Mesendoderm (in vitro differentiated cells): ENCODE measurements around the gene KHSRP.

ENCODE experiments used
- DNase-seq: peaks from one replicate; pipeline ENCODE4 v3.0.0; 2013
- H2AK5ac ChIP-seq: 2 replicates; pipeline ENCODE4 v1.6.1; 2013; ENCODE audit warnings: low read length, inconsistent platforms
- H2BK120ac ChIP-seq: 2 replicates; pipeline ENCODE4 v1.6.1; 2013; ENCODE audit warnings: low read depth, mild to moderate bottlenecking, low read length, moderate library complexity, mixed read lengths
- H2BK15ac ChIP-seq: replicated peaks from 2 replicates; pipeline ENCODE4 v1.6.1; 2013; ENCODE audit warnings: low read depth, mild to moderate bottlenecking, moderate library complexity
- H2BK5ac ChIP-seq: 2 replicates; pipeline ENCODE4 v1.6.1; 2013; ENCODE audit warnings: low read length, inconsistent platforms
- H3K18ac ChIP-seq: 2 replicates; pipeline ENCODE4 v1.6.1; 2013; ENCODE audit warnings: mild to moderate bottlenecking, low read length, mixed read lengths
- H3K23ac ChIP-seq: one replicate; pipeline ENCODE4 v1.6.1; 2013; ENCODE audit warnings: low read length
- H3K27ac ChIP-seq: 2 replicates; pipeline ENCODE4 v1.5.1; 2013; ENCODE audit warnings: low read depth, mild to moderate bottlenecking, inconsistent platforms, low read length, moderate library complexity
- H3K27me3 ChIP-seq: 2 replicates; pipeline ENCODE4 v1.6.1; 2013; ENCODE audit warnings: low read length, control low read depth, mild to moderate bottlenecking, inconsistent platforms; ENCODE audit not compliant: insufficient read depth, poor library complexity
- H3K36me3 ChIP-seq: 2 replicates; pipeline ENCODE4 v1.6.1; 2013; ENCODE audit warnings: low read length, inconsistent platforms; ENCODE audit not compliant: control insufficient read depth, insufficient read depth
- H3K4ac ChIP-seq: one replicate; pipeline ENCODE4 v1.6.1; 2013; ENCODE audit warnings: low read depth, mild to moderate bottlenecking, low read length, moderate library complexity
- H3K4me1 ChIP-seq: 2 replicates; pipeline ENCODE4 v1.6.1; 2013; ENCODE audit warnings: low read depth, low read length, inconsistent platforms; ENCODE audit not compliant: control insufficient read depth
- H3K4me2 ChIP-seq: 2 replicates; pipeline ENCODE4 v1.6.1; 2013; ENCODE audit warnings: low read length
- H3K4me3 ChIP-seq: 2 replicates; pipeline ENCODE4 v1.5.1; 2013; ENCODE audit warnings: mild to moderate bottlenecking, low read length
- H3K56ac ChIP-seq: one replicate; pipeline ENCODE4 v1.6.1; 2013; ENCODE audit warnings: low read length
- H3K79me1 ChIP-seq: 2 replicates; pipeline ENCODE4 v1.6.1; 2013; ENCODE audit warnings: low read length, inconsistent platforms
- H3K79me2 ChIP-seq: 2 replicates; pipeline ENCODE4 v1.6.1; 2013; ENCODE audit warnings: mild to moderate bottlenecking, low read length; ENCODE audit not compliant: control insufficient read depth, insufficient read depth
- H3K9ac ChIP-seq: 2 replicates; pipeline ENCODE4 v1.6.1; 2013; ENCODE audit warnings: low read length, inconsistent platforms
- H4K5ac ChIP-seq: one replicate; pipeline ENCODE4 v1.6.1; 2013; ENCODE audit warnings: low read length
- H4K8ac ChIP-seq: one replicate; pipeline ENCODE4 v1.6.1; 2013; ENCODE audit warnings: low read depth, mild to moderate bottlenecking, control low read depth, low read length, moderate library complexity
- WGBS: extraction: QIAGEN DNeasy Blood & Tissue Kit; methylation state at CpG from one replicate; pipeline ENCODE4 v1.1.7; 2013; ENCODE audit warnings: low lambda C conversion rate, missing lambda C conversion rate; ENCODE audit not compliant: insufficient coverage; ENCODE audit errors: extremely low coverage; 5-methylcytosine and 5-hydroxymethylcytosine counted together

The KHSRP gene

DNA sequence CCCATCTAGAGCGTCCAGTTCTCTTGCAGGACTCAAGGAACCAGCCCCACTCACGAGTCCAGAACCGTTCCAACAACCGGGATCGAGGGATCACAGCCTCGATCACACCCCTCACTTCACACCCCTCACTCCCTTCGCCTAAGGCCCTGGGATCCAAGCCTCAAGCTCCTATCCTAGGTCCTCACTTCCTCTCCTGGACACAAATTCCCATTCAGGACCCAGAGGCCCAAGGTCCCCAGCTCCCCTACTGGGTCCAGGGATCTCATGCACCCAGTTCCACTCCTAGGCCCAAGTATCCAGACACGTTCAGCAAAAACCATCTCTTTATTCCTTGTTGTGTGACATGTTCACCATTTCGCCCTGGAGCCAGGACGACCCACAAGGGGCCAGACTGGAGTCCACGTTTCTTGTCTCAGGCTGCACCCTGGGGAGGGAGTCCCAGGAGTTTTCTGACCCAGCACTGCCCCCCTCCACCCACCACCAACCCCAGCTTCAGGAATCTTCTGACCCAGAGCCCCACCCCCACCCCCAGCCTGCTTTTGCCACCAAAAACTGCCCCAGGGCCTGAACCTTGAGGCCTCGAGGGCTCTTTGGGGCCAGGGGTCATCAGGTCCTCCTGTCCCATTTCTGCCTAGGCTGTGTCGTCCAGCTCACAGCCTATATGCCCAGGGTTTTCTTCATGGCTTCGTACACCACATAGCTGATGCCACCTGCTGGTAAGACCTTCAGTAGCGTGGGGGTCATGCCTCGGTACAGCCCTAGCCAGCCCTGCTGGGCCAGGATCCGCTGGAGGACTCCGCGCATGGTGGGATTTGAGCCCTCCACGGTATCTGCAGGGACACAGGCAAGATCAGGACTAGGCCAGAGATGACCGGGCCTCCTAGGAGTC lies 1.4 kb upstream of the KHSRP start:
- peaks cover 6% of the 10 kb centered on the region for H3K36me3 ChIP-seq
- peak overlapping the region; percentile 77 for H2AK5ac ChIP-seq
- peak; percentile 11 for DNase-seq
- peaks cover 2% of the 10 kb centered on the region for H3K4me1 ChIP-seq
- H3K79me1 ChIP-seq: no peaks in the 10 kb centered on the region
- peak overlapping the region; percentile 84 for H4K8ac ChIP-seq
- H3K4ac ChIP-seq: peak overlapping the region; percentile 38
- H3K79me2 ChIP-seq: peaks cover 31% of the 10 kb centered on the region
- no peak overlapping the region for H2BK15ac ChIP-seq
- H4K5ac ChIP-seq: peak overlapping the region; percentile 97
- peak overlapping the region; percentile 65 for H3K56ac ChIP-seq
- H3K27ac ChIP-seq: peak overlapping the region; percentile 26
- no peak overlapping the region for H2BK5ac ChIP-seq
- peak overlapping the region; percentile 71 for H3K18ac ChIP-seq
- no peak overlapping the region for H3K23ac ChIP-seq
- peak overlapping the region; percentile 25 for H3K9ac ChIP-seq
- H3K4me3 ChIP-seq: no peak overlapping the region
- no CpG with 5 or more reads among the region's 21 CpGs for WGBS
- H3K27me3 ChIP-seq: no peaks in the 10 kb centered on the region
- H2BK120ac ChIP-seq: no peak overlapping the region
- no peak overlapping the region for H3K4me2 ChIP-seq

GRCh38 chr19:6424939-6425731 lies 524 bp upstream of the KHSRP start:
- H3K4me1 ChIP-seq: peaks cover 2% of the 10 kb centered on the region
- H3K56ac ChIP-seq: peak overlapping the region; percentile 65
- H4K8ac ChIP-seq: peak overlapping the region; percentile 84
- no peak overlapping the region for H4K5ac ChIP-seq
- no CpG with 5 or more reads among the region's 43 CpGs for WGBS
- H3K79me1 ChIP-seq: peaks cover 4% of the 10 kb centered on the region
- DNase-seq: peak; percentile 100
- peak overlapping the region; percentile 25 for H3K9ac ChIP-seq
- H3K27me3 ChIP-seq: no peaks in the 10 kb centered on the region
- peak overlapping the region; percentile 71 for H3K18ac ChIP-seq
- H3K23ac ChIP-seq: no peak overlapping the region
- no peak overlapping the region for H2BK15ac ChIP-seq
- no peak overlapping the region for H2AK5ac ChIP-seq
- peak overlapping the region; percentile 26 for H3K27ac ChIP-seq
- H3K4ac ChIP-seq: peak overlapping the region; percentile 38
- no peak overlapping the region for H3K4me2 ChIP-seq
- H2BK5ac ChIP-seq: no peak overlapping the region
- H3K36me3 ChIP-seq: peaks cover 8% of the 10 kb centered on the region
- H2BK120ac ChIP-seq: no peak overlapping the region
- H3K4me3 ChIP-seq: no peak overlapping the region
- peaks cover 40% of the 10 kb centered on the region for H3K79me2 ChIP-seq

GRCh38 chr19:6423499-6424194 lies 964 bp downstream of the KHSRP start:
- Histone ChIP-seq H2BK120ac (no peak overlapping the region), H3K23ac (no peak overlapping the region), H3K9ac (peak overlapping the region; percentile 62), H2BK15ac (no peak overlapping the region), H3K36me3 (peaks cover 12% of the 10 kb centered on the region), H3K56ac (peak overlapping the region; percentile 75), H3K4me3 (peak overlapping the region; percentile 46), H3K79me2 (peaks cover 52% of the 10 kb centered on the region), H3K27ac (peak overlapping the region; percentile 0), H4K8ac (peak overlapping the region; percentile 6), H2AK5ac (no peak overlapping the region), H3K4me1 (peaks cover 2% of the 10 kb centered on the region), H3K4me2 (peak overlapping the region; percentile 12), H2BK5ac (no peak overlapping the region), H3K4ac (peak overlapping the region; percentile 98), H3K27me3 (no peaks in the 10 kb centered on the region), H3K79me1 (peaks cover 11% of the 10 kb centered on the region), H4K5ac (no peak overlapping the region), H3K18ac (peak overlapping the region; percentile 98)
- DNase-seq: peak; percentile 91
- WGBS: no CpG with 5 or more reads among the region's 20 CpGs

- no peak overlapping the region for H4K8ac ChIP-seq
- no peak overlapping the region for H2BK120ac ChIP-seq
- no peaks in the 10 kb centered on the region for H3K27me3 ChIP-seq
- H3K79me1 ChIP-seq: peaks cover 17% of the 10 kb centered on the region
- no peak overlapping the region for H3K27ac ChIP-seq
- no peak overlapping the region for H3K4me2 ChIP-seq
- no peak overlapping the region for H3K18ac ChIP-seq
- no peak overlapping the region for H3K4ac ChIP-seq
- no peak overlapping the region for H2BK5ac ChIP-seq
- no peak overlapping the region for H2BK15ac ChIP-seq
- H3K56ac ChIP-seq: no peak overlapping the region
- no peak for DNase-seq
- peaks cover 58% of the 10 kb centered on the region for H3K79me2 ChIP-seq
- H4K5ac ChIP-seq: no peak overlapping the region
- H3K36me3 ChIP-seq: peaks cover 21% of the 10 kb centered on the region
- H3K4me1 ChIP-seq: peaks cover 2% of the 10 kb centered on the region
- no peak overlapping the region for H2AK5ac ChIP-seq
- WGBS: no CpG with 5 or more reads among the region's 20 CpGs
- H3K4me3 ChIP-seq: no peak overlapping the region
- no peak overlapping the region for H3K23ac ChIP-seq
- H3K9ac ChIP-seq: peak overlapping the region; percentile 14
These were observed 3.3 kb downstream of the KHSRP start for GRCh38 chr19:6421075-6422014.

DNA sequence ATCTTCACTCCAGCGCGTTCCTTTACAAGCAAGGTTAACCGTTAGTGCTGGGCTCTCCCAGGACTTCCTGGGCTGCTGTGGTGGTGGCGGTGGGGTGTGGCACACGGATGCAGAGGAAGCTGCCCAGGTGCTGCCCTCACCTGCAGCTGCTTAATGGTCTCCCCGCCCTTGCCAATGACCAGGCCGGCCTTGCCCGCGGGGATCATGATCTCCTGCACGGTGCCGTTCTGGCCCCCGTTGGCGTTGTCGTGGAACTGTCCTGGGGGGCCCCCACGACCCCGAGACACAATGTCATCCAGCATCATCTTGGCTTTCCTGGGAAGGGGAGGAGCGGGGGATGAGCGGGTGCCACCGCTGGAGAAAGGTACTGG lies 6.1 kb downstream of the KHSRP start:
- H4K5ac ChIP-seq: no peak overlapping the region

More for the DNA sequence above, 6.1 kb downstream of the KHSRP start:
- H3K4me2 ChIP-seq: no peak overlapping the region
- no peak overlapping the region for H4K8ac ChIP-seq
- H2BK120ac ChIP-seq: no peak overlapping the region
- H3K27me3 ChIP-seq: no peaks in the 10 kb centered on the region
- H3K4me3 ChIP-seq: no peak overlapping the region
- H3K4me1 ChIP-seq: peaks cover 2% of the 10 kb centered on the region
- H3K18ac ChIP-seq: no peak overlapping the region
- H3K36me3 ChIP-seq: peaks cover 28% of the 10 kb centered on the region
- H3K4ac ChIP-seq: no peak overlapping the region
- H3K56ac ChIP-seq: no peak overlapping the region
- peaks cover 17% of the 10 kb centered on the region for H3K79me1 ChIP-seq
- peaks cover 53% of the 10 kb centered on the region for H3K79me2 ChIP-seq
- WGBS: no CpG with 5 or more reads among the region's 19 CpGs
- no peak overlapping the region for H2BK15ac ChIP-seq
- no peak overlapping the region for H3K27ac ChIP-seq
- H3K9ac ChIP-seq: no peak overlapping the region
- no peak overlapping the region for H2BK5ac ChIP-seq
- DNase-seq: no peak
- H3K23ac ChIP-seq: no peak overlapping the region
- H2AK5ac ChIP-seq: no peak overlapping the region
